Fibroblast of skin of abdomen (primary cell): ENCODE data around the gene PLD3.

Experiments
- DNase-seq: peaks from one replicate; pipeline ENCODE4 v3.0.0-alpha.2; 2013

The PLD3 gene

GRCh38 chr19:40414542-40415535 is 66.3 kb downstream of the PLD3 start:
- DNase-seq, result no peak

GRCh38 chr19:40415768-40416167 is 67.3 kb downstream of the PLD3 start:
- no peak for DNase-seq

DNA sequence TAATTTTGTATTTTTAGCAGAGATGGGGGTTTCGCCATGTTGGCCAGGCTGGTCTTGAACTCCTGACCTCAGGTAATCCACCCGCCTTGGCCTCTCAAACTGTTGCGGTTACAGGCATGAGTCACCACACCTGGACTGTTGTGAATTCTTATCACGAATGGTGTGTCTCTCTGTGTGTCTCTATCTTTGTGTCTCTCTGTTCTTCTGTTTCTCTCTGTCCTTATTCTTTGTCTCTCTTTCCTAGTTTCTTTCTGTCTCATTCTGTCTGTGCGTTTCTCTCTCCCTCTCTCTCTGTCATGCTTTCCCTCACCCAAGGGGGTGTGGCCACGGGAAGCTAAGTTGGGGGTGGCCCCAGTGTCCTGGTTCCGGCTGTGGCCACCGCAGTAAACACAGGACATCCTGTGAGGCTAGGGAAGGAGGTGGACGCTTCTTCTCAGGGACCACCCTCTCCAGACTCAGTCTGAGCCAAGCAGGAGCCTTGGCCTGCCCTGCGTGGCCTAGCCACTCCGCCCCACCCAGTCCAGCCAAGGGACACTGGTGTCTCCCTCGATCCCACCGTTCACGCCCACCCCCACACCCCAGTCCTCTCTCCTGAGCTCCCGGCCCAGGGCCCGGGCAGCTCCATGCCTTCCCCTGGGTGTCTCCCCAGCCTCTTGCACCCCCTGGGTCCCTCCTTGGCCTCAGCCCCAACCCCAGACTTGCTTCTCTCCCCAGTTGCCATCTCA is 68.6 kb downstream of the PLD3 start:
- no peak for DNase-seq

DNA sequence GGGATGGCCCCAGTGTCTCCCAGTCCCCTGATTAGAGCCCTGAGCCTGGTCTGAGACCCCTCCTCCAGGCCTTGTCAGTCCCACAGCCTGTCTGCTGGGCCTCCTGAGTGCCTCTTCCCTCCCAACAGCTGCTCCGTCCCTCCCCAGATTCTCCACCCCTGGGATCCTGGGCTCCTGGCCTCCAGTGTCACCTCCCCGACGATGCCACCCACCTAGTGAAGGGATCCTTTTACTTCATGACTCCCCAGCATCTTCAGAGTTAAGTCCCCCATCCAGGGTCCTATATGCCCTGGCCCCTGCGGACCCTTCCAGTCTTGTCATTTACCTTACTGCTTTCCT is 69.1 kb downstream of the PLD3 start:
- no peak for DNase-seq

DNA sequence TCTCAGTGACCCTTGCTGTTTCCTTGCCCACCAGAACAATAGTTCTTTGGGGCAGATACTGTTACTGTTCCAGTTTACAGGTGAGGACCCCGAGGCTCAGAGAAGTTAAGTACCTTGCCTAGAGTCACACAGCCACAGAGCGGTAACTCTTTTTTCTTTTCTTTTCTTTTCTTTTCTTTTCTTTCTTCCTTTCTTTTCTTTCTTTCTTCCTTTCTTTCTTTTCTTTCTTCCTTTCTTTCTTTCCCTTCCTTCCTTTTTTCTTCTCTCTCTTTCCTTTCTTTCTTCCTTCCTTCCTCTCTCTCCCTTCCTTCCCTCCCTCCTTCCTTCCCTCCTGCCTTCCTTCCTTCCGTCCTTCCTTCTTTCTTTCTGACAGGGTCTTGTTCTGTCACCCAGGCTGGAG is 69.5 kb downstream of the PLD3 start:
- DNase-seq, result no peak

- DNase-seq, result no peak
Measured at GRCh38 chr19:40419066-40419612, 70.6 kb downstream of the PLD3 start.

GRCh38 chr19:40419780-40420179 is 71.3 kb downstream of the PLD3 start:
- DNase-seq, result no peak

DNA sequence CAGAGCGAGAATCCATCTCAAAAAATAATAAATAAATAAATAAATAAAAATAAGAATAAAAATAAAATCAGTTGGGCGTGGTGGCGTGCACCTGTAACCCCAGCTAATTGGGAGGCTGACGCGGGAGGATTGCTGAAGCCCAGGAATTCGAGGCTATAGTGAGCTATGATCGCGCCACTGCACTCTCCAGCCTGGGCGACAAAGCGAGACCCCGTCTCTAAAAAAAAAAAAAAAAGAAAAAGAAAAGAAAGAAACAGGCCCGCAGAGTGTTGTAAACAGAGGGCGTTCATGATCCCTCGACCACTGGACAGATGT is 71.9 kb downstream of the PLD3 start:
- no peak for DNase-seq

DNA sequence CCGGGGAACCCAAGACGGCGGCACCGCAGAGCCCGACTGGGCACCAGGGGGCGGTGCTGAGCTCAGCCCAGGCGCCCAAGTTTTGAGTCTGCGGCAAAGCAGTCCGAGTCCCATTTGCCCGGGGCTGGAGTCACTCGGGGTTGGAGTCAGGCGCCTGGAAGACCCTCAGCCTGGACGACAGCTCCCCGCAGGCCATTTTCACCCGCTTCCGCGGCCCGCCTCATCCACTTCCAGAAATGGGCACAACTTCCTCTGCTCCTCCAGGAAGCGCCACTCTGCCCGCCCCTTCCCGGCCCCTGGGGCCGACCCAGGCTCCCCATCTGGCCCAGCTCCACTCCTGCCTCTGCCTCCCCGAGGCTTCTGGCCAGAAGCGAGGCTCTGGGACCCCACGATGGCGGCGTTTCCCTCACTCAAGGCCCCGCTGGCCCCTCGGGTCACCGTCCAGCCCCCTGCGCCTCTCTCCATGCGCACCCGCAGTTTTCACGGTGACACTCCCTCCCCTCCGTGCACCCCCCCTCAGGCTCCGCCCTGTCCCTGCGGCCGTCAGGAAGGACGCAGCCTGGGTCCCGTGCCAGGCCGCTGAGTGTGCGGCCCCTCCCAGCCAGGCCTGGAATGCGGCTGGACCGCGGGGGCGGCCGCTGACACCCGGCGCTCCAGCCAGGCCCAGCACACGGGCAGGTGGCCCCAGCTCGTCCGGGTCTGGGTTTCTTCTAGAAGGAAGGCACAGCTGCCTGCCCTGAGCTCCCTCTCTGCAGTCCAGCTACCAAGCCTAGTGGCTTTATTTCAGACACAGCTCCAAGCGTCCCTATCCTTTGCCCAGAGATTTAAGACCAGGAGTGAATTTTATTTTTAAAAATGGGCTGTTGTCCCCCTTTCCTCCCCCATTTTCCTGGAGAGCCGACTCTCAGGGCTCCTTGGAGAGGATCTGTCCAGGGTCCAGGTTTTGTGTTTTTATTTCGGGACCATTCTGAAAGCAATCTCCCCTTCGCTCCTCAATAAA is 72.6 kb downstream of the PLD3 start:
- peak; percentile 88 for DNase-seq

DNA sequence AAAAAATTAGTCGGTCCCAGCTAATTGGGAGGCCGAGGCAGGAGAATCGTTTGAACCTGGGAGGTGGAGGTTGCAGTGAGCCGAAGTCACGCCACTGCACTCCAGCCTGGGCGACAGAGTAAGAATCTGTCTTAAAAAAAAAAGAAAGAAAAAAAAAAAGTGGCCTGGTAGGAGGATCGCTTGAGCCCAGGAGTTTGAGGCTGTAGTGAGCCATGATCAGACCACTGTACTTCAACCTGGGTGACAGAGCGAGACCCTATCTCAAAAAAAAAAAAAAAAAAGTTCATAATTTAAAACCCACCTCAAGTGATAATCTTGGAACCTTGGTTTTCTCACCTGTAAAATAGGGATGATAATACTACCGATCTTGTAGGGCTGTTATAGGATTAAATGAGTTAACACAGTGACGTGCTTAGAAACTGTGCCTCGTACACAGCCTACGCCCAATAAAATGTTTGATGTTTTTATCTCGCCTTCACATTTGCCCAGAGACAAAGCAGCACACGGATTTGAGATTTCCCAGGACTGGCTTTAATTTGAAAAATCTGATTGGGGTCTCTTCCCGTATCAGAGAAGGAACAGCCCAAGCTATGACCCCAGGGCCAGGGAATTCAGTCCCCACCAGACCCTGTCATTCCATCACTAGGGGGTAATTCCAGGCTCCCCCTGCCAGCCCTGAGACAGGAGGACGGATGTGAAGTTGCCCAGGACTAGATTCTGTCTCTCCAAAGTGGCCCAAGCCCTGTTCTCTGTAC is 73.7 kb downstream of the PLD3 start:
- no peak for DNase-seq

DNA sequence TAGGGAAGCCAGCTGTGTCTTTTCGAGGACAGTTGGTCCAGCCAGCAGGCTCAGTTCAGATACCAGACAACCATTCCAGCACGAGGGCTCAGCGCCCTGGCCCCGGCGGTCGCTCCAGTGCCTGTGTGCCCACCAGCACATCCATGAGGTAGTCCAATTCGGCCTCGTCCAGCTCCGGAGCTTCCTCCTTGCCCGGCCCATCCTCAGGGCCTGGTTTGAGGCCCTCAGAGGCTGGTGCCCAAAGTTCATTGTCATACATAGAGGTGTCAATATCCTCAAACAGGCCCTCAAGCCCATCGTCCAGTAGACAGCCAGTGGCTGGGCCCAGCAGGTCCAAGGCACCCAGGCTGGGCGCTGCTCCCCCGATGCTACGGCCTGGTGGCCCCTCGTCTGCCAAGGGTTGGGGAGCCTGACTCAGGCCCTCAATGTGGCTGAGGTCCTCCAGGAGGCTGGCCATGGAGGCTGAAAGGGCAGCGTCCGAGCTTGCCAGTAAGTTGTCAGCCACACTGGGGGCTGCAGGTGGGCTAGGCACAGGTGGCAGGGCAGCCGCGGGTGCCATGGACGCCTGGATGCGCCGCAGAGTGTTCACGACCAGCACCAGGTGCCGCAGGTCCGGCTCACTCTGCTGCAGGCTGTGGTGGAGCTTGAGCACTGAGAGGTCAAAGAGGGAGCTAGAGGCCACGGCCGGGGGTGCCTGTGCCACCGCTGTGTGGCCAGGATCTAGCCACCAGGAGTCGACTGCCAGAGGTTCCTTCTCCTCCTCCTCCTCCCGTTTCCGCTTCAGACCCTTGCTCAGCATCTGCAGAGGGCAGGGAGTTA is 74.5 kb downstream of the PLD3 start:
- no peak for DNase-seq

DNA sequence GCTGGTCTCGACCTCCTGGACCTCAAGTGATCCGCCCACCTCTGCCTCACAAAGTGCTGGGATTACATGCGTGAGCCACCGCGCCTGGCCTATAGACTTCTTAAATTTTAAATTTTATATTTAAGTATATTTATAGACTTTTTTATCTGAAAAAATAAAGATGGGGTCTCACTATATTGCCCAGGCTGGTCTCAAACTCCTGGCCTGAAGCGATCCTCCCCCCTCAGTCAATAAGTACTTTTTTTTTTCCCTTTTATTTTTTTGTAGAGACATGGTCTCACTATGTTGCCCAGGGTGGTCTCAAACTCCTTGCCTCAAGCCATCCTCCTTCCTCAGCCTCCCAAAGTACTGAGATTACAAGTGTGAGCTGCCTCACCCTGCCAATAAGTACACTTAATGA is 75.4 kb downstream of the PLD3 start:
- no peak for DNase-seq

DNA sequence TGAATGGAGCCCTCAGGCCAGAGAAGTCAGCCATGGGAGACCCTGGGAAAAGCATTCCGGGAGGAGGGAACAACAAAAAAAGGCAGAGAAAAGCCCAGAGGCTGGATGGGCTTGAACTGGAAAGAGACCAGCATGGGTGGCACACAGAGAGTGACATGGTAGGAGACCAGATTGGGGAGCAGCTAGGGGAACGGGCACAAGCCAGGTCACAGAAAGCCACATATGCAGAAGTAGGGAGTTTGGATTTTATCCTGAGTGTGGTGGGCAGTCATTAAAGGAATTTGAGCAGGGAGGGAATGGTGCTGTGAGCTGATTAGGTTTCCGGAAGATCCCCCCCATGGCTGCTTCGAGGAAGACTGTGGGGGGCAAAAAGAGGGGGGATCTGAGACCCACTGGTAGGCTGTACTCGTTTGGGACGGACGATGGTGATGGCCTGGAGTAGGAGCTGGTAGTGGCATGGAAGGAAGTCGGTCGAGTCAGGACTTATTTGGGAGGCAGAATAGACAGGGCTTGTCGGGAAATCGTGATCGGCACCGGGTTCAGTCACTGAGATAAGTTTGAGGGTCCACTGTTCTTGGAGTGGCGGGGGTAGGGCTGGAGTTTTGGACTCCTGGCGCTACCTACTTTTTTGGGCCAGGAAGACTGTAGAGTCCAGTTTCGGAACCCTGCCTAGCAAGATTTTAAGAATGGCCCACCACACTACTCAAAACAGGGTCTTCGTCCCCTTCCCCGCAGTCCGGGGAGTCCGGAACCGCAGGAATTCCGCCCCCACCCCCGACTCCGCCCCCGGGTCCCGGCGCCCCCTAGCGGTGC is 76.3 kb downstream of the PLD3 start:
- DNase-seq, result peak; percentile 26

DNA sequence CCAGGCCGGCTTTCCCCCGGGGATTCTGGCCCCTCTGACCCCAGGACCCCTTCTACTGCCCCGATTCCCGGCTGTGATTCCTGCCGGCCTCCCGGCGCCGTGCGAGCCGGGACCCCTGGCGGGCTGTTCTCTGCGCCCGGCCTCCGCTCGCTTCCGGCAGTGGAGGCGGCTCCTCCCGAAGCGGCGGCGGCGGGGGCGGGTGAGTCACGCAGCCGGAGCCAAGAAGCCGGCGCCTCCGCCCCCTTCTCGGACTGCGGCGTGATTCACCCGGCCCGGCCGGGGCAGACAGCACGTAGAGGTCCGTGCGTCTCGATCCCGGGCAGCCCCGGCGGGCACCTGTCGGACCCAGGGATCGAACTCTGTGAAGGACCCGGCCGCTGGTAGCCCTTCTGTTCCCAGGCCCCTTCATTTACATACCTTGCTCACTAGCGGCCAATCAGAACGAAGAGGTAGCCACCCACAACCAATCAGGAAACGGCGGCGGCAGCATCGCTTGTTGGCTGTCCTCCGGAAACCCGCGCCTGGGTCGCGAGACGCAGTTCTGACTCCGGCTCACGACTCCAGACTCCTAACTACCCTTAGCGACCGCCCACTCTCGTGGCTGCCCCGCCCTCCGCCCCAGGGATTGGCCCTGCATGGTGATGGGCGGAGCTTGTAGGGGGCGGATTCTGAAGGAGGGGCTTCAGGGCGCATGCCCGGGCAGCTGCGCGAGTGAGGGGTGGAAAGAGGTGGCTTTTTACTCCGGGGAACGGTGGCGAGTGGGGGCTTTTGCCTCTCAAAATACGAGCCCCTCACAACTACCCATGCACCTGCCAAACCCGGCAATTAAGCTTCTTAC is 77.2 kb downstream of the PLD3 start, which contains the start of gene SERTAD1:
Gene SERTAD1 (minus strand): TSS at position 543 of the 838 bp plus-strand sequence. CDS start 2,446 bp downstream, outside the sequence.
- DNase-seq, result peak; percentile 99
